GM19025 (cell line): Measurements from ENCODE around the gene CCDC192.
"Not testable (repeated sequence)": the region's sequence is repeated elsewhere in the genome, so short reads cannot be mapped to it uniquely, and the experiment has no call there.

Source experiments
- ATAC-seq: cut with Tn5 transposase; IDR thresholded peaks from one replicate; pipeline ENCODE4 v1.9.1; 2021; ENCODE audit warnings: mild to moderate bottlenecking, low read depth, moderate library complexity; ENCODE audit not compliant: unreplicated experiment

CCDC192 gene

GRCh38 chr5:127839072-127839471 is 135.9 kb downstream of the CCDC192 start:
- no peak for ATAC-seq

DNA sequence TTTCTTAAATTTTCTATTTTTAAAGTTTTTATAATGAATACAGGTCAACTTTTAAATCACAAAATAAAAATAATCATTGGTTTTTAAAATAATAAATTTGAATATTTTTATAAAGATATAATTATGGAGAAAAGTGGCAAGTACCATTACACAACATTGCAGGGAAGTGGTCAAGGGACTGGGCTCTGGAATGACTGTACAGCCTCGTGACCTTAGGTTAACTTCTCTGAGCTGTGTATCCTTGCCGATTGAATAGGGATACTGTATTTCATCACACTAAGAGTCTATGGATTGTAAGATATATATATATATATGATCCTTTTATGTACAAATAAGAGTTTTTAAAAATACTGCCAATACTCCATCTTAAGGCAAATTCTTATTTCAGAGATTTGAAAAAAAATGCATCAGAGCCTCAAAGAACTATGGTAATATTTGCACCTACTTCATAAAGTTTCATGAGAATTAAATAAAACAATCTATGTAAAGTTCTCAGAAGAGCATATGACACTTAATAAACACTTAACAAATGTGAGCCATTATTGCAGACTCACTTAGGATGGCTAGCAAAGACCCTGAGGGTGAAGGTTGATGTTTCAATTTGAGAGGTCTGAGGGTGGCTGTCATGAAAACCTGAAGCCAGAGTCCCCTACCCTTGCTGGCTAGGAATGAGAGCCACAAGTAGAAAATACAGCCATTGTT is 136.5 kb downstream of the CCDC192 start:
- peak; percentile 38 for ATAC-seq

DNA sequence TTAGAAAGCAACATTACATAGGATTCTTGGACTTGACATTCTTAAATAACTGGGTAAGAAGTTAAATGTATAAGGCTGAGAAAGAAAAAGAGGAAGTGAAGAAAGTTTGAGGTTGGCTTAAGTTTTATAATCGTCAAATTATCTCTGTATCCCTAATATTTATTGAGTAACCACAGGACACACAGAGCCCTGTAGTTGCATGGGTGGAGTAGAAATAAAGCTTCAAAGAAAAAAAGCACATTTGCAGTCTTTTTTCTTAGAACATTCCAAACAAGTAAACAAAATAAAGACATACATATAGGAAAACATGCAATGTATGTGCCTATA is 137.0 kb downstream of the CCDC192 start:
- peak; percentile 54 for ATAC-seq

- ATAC-seq = no peak
Measured at GRCh38 chr5:127840809-127841208, 137.6 kb downstream of the CCDC192 start.

GRCh38 chr5:127844581-127845021 is 141.4 kb downstream of the CCDC192 start:
- ATAC-seq = no peak

DNA sequence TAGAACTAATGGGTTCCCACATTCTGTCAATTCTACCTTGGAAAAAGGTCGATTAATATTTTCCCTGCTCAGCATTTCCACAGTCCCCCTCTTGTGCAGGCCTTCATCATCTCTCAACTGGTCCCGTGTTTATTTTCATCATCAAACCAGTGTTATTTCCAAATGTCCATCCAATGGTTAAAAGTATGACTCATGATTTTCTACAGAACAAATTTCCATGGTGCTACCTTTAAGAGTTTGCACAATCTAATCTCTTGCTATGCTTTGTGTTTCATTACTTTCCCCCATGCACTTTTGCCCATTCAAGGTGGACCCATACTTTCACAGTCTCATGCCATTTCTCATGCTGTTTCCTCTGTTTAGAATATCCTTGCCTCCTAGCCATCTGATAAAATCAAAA is 143.7 kb downstream of the CCDC192 start:
- ATAC-seq = no peak

GRCh38 chr5:127847641-127848040 is 144.4 kb downstream of the CCDC192 start:
- ATAC-seq = not testable (repeated sequence)

- ATAC-seq = no peak
Measured at GRCh38 chr5:127848098-127848497, 144.9 kb downstream of the CCDC192 start.

- ATAC-seq = no peak
Measured at GRCh38 chr5:127849408-127849807, 146.2 kb downstream of the CCDC192 start.

DNA sequence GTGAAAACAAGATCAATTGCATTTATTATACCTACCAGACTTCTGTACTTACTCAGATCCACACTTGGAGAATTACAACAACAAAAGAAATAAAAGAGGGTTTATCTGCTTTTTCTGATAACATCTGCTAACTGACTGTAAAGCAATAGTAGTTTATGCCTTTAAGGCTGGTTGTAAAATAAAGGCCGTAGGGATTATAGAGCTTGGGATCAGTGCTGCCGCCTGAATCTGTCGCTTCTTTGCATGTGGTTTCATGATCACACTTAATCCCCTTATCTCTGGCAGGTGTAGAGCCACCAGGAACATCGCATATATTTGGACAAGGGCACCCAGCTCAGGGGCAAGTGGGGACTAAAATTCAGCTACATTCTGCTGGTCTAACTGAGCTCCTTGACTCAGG is 146.7 kb downstream of the CCDC192 start:
- no peak for ATAC-seq

DNA sequence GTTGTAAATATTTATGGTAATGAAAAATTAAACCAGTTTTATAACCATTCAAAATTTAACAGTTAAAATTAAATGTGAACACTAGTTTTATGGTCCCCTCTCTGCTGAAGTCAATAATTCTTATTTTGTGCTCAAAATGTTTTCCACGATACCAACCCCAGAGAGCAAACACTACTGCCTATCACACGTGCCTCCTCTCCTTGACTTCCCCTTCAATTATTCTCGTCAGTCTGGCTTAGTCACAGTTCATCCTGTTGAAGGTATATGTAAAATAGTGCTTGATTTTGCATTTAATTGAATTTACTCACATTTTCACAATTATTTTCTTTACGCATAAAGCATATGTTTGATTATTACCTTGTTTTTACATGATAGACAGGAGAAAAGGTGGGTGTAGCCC is 148.8 kb downstream of the CCDC192 start:
- ATAC-seq = no peak

DNA sequence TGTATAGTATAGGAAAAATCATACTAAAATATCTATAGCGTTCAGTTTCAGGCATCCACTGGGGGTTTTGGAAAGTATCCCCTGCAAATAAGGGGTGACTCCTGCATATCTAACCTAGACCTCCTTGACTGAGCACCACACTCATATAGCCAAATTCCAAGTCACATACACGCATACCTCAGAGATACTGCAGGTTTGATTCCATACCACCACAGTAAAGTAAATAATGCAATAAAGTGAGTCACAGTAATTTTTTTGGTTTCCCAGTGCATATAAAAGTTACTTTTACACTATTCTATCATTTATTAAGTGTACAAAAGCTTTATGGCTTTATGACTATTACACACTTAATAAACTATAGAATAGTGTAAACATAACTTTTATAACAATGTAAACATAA is 151.3 kb downstream of the CCDC192 start:
- no peak for ATAC-seq

GRCh38 chr5:127856292-127856691 is 153.1 kb downstream of the CCDC192 start:
- no peak for ATAC-seq

DNA sequence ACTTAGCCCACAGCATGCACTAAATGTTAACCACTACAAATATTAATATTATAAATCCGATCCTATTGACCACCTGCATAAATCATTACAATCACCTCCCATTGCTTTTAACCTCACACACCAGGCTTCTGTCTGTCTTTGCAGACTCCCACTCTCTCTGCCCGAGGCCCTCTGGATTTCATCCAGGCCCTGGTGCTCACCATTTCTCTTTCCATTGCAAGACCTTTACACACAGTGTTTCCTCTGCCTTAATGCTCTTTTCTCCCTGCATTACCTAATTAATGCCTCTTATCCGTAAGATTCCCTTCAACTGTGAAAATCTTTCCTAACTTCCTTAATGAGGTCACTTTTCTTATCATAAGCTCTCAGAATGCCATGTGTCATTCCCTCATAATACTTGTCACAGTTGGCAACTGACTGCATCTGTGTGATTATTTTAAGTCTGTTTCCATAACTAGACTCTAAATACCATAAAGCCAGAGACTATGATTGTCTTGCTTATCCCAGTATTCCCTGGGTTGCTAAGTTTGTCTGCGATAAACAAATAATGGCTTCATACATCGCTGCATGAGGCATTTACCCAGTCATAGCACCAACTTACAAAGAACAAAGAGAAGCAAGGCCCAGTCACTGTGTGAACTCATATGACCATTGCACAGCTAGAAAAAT is 155.1 kb downstream of the CCDC192 start:
- no peak for ATAC-seq

DNA sequence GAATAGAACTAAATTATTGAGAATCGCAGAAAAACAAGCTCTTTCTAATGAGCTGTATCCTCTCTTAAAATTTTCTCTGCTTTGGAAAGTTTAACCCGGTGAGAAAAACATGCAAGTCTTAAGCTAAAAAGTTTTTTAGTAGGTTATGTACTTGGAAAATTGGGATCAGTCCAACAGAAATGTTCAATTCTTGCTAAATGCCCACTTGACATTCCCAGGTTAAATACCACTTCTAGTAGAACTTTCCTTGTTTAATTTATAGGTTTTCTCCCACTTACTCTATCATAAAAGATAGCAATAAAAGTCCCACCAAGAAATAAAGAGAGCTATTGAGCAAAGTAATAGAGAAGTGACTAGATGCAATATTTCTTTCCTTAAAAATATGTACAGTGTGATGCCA is 157.1 kb downstream of the CCDC192 start:
- no peak for ATAC-seq

DNA sequence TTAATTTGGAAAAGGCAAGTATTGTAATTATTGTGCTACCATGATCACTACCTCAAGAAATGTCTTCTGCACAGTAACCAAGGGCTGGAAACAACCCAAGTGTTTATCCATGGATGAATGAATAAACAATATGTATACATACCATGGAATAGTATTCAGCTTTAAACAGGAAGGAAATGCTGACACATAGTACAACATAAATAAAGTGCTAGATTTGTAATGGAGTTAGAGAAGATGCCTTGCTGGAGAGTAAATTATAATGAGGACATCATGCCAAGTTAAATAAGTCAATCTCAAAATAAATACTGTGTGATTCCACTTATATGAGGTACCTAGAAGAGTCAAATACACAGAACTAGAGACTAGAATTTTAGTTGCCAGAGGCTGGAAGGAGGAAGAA is 160.0 kb downstream of the CCDC192 start:
- ATAC-seq = no peak

DNA sequence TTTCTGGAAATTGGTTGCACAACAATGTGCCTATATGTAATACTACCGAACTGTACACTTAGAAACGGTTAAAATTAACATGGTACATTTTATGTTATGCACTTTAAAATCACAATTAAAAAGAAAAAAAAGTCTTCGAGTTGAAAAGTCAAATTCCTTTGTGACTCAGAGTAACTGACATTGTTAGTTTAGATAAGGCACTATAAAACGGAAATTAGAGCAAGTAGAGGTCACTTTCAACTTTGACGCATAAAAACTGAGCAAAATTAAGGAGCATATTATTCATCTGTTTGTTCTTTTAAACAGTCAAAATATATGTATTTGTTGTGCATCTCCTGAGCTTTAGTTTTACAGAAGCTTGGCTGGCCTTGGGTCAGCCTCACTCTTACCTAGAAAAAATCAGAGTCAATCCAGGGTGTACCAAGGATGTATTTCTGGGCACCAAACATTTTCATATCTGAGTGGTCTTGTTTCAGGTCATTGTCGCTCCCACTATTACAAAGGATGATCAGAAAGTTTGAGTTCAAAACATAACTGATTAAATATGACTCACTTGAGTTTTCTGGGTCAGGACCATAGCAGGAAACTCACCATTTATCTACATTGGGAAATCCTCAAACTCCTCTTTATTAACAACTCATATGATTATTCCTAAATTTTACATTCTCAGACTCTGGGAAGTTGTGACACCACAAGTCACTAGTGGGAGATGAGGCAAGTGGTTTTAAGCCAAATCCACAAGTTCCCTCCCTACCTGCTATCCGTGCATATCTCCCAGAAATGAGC is 160.6 kb downstream of the CCDC192 start:
- ATAC-seq = no peak

DNA sequence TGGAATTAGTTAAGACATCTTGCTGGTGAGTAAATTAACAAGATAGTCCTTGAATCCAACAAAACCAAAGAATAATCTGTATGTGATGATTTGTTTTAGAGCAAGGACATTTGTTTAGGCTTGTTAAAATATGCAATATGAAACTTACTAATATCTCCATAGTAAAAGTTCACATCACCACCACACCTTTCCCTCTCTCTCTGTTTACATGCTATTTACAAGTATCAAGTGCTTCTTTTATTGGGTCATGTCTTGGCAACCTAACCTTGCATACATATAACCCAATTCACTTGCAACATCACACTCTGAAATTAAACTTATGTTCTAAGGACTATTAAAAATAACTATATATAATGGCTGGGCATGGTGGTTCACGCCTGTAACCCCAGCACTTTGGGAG is 161.3 kb downstream of the CCDC192 start:
- no peak for ATAC-seq

GRCh38 chr5:127865273-127865672 is 162.1 kb downstream of the CCDC192 start:
- ATAC-seq = no peak

GRCh38 chr5:127867022-127867783 is 164.0 kb downstream of the CCDC192 start:
- peak; percentile 63 for ATAC-seq

GRCh38 chr5:127870914-127871313 is 167.7 kb downstream of the CCDC192 start:
- peak; percentile 42 for ATAC-seq
